Right ventricle myocardium superior (tissue), 1 donor: ENCODE results near the gene ADAM10. TPM values are rescaled to one million over a fixed set of nuclear protein-coding genes. Genes with fewer than 3 reads are reported as not detected.

Experiments used
- ATAC-seq: fragments of 200-7000 bp; cut with Tn5 transposase; one replicate; pipeline ENCODE4 v1.9.1; 2020; ENCODE audit warnings: mild to moderate bottlenecking; ENCODE audit not compliant: poor library complexity
- DNase-seq: peaks from one replicate; pipeline ENCODE4 v3.0.0-alpha.2; 2020
- intact Hi-C: fragments of 100-400 bp; cut with DNase I; formaldehyde crosslinking; loops from one replicate; pipeline ENCODE4 v1.11.2; 2022
- total RNA-seq: library from RNA; stranded (reverse); fragmentation: NEBNext Ultra II Directional; extraction: Animal tissue kit (Norgen Biotek cat#: 25700); gene quantifications from one replicate; pipeline ENCODE4 v1.2.1, GENCODE V29; 2021
- donor health status: DM: no; HTN: yes; CAD: no; lungs with severe emphysema.

The ADAM10 gene
- total RNA-seq, 1 donor from 2014 or later, result 69.7 TPM

DNA sequence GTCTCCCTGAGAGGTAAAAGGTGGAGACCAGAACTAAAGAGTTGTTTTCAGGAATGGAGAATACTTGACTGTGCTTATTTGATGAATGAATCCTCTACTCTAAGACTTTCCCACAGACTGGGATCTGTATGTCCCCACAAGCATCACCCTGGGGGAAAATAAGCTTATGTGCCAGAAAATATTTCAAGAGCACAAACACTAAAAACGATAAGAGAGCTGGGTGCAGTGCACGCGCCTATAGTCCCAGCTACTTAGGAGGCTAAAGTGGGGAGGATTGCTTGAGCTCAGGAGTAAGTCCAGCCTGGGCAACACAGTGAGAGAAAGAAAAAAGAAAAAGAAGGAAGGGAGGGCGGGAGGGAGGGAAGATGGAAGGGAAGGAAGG lies 150.7 kb downstream of the ADAM10 start:
- intact Hi-C loops, result no loop called here
- ATAC-seq (no peak), DNase-seq (no peak)

DNA sequence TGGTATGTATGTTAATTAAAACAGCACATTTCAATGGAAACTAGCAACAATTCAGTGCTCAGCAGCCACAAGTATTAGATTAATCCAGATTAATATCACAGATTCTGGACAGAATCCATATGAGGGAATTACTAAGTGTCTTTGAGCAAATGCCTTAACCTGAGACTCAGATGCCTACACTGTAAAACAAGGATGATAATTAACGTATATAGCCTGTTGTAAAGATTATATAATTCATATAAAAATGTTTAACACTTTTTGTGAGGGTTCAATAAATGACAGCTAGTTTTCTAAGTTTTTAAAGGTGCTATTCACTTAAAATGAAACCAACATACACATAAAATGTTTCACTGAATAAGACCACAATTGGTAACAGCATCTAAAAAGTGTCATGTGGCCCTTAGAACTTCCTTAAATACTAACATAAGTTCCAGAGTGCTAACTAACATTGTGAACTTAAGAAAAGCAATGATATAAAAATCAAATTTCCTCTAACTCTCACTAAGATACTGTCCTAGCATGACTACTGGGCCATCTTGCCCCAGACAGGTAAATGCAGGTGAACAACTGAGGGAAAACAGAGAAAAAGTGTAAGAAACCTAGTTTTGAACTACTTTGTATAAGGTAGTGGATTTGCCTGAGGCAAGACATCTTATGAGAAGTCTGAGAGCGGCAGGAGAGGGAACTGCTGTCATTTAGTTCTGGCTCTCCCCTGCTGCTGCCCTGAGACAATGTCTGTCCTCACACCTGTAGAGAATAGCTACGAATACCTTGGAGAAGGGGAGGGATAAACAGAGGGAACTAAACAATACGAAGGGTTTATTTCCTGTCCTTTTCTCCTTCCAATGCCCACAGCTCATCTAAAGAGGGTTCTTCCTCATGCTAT lies 151.3 kb downstream of the ADAM10 start:
- ATAC-seq (no peak), DNase-seq (no peak)
- intact Hi-C loops, result no loop called here

DNA sequence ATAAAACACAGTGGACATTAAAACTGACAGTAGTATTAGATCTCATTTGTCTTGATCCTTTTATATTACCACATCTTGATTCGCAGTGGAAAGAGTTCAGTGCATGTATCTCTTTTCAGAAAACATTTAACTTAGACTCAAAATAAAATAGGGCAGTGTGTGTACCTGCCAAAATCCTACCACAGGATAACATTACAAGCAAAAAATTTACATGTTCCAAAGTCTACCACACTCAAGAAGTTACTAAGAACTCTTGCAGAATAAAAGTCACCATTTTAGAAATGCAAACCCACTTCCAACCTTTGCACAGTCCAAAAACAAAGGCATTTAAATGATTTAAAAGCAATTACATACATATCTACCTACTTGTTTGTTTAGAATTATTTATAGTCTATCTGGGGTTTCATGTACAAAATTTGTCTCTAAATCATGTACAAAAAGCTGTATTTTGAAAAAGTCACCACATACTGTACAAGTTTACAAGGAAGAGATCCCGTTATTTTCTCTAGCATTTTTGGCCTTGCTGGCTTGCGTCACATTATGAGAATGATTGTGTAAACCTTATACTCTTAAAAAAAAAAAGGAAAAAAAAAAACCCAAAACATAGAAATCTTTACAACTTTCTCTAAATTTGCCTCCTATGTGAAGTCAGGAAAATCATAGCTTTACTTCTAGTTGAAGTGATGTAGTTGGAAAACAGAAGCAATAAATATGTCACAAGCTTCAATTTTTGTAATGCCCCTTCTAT lies 153.8 kb downstream of the ADAM10 start:
- intact Hi-C loops, result no loop called here
- ATAC-seq (no peak), DNase-seq (no peak)

GRCh38 chr15:58594898-58595297 lies 154.6 kb downstream of the ADAM10 start:
- intact Hi-C loops, result no loop called here
- ATAC-seq (no peak), DNase-seq (no peak)

DNA sequence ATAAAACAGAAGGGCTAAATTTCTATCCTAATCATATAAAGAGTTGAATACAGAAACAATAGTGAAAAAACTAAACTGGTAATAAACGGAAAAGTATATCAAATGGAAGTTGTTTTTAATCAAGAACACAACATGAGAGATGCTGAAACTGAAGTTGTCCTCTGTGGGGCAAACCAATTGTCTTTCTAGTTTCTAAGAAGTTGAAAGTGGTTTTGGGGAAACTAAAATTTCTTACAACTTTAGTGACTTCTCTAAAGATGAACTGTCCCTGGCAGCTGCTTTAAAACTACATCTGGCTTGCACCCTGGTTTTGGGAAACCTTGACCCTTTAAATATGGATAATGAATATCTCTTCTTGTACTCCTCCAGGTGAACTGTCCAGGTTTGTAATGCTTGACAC lies 155.6 kb downstream of the ADAM10 start:
- intact Hi-C loops, result no loop called here
- ATAC-seq (no peak), DNase-seq (no peak)

- no peak for ATAC-seq
- no peak for DNase-seq
- intact Hi-C loops, result no loop called here
Observed at GRCh38 chr15:58590926-58591325, 158.6 kb downstream of the ADAM10 start.

DNA sequence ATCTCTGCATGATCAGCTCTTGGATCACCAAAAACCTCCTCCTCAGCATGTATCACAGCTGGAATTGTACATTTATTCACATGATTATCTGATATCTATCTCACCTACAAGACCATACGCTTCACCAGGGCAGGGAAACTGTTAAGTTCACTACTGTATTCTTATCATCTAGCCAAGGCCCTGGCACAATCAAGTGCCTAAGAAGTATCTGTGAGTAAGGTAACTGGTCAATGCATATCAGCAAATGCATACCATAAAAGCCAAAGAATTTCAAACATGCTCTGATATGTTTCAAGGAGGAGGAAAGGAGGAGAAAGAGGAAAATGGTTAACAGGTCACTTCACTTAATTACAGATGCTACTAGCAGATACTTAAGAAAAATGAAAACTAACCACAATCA lies 159.3 kb downstream of the ADAM10 start:
- ATAC-seq, result no peak
- intact Hi-C loops, result no loop called here
- no peak for DNase-seq

DNA sequence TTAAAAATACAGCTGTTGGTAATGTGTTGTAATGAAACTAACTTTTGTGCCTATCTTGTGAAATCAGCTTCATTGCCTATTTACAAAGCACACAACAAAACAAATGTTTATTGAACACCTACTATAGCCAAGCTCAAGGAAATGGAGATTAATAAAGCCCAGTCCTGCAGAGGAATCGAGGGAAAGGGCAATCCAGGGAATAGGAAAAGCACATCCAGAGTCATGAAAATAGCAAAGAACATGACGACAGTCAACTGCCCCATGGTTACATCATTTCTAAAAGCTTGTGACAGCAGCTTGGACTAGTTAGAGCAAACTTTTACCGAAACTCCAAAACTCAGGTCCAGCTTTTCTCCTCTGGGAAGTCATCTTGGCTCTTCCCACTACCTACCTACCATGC lies 160.5 kb downstream of the ADAM10 start:
- intact Hi-C loops, result no loop called here
- ATAC-seq, result no peak

DNA sequence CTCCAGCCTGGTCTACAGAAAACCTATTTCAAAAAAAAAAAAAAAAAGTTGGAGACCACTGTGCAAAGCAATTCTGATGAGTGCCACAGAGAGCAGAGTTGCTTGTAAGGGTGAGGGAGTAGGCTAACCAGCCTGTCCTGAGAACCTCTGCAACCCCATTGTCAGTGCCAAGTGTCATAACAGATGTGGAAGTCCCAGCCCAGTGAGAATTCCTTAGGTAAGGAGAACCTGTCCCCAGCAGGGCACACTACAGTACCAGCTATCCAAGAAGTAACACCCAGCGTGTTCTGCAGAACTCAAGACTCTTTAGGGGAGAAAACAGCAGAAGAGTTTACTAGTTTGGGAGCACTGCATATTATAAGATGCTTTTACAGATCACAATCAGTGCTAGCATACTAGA lies 161.4 kb downstream of the ADAM10 start:
- ATAC-seq (peak; percentile 35), DNase-seq (no peak)
- intact Hi-C loops, result no loop called here

More for the DNA sequence above, 160.5 kb downstream of the ADAM10 start:
- no peak for DNase-seq

DNA sequence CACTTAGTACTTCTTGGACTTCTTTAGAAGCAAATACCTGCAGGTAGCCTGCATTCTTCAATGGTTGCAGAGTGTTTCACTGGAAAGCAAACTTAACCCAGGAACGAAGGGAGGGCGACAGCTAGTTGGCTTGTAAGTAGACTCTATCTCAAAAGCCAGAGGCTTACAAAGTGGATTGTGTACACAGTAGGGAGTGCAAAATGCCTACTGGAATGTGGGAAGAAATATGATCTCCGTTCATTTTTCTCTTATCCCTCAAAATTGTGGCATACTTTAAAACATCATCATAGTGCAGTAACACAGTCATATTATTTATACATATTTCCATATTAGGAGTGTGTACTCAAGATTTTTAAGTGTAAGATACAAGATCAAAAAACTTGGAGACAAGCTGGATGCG lies 162.0 kb downstream of the ADAM10 start:
- DNase-seq (no peak), ATAC-seq (no peak)
- intact Hi-C loops, result no loop called here

GRCh38 chr15:58585693-58586443 lies 163.6 kb downstream of the ADAM10 start:
- intact Hi-C loops, result no loop called here

GRCh38 chr15:58584789-58585461 lies 164.6 kb downstream of the ADAM10 start:
- intact Hi-C loops, result no loop called here
- DNase-seq (no peak), ATAC-seq (no peak)

More at GRCh38 chr15:58585693-58586443, 163.6 kb downstream of the ADAM10 start:
- ATAC-seq (no peak), DNase-seq (no peak)

GRCh38 chr15:58583171-58583908 lies 166.2 kb downstream of the ADAM10 start:
- ATAC-seq, result peak; percentile 52
- intact Hi-C loops, result no loop called here

GRCh38 chr15:58582160-58582559 lies 167.3 kb downstream of the ADAM10 start:
- intact Hi-C loops, result no loop called here
- ATAC-seq (peak; percentile 61), DNase-seq (no peak)

More at GRCh38 chr15:58583171-58583908, 166.2 kb downstream of the ADAM10 start:
- DNase-seq, result no peak

- intact Hi-C loops, result no loop called here
- no peak for ATAC-seq
- DNase-seq, result no peak
Observed at GRCh38 chr15:58576657-58577056, 172.8 kb downstream of the ADAM10 start.

- intact Hi-C loops, result no loop called here
- DNase-seq (no peak), ATAC-seq (no peak)
Observed at GRCh38 chr15:58575045-58575786, 174.3 kb downstream of the ADAM10 start.

DNA sequence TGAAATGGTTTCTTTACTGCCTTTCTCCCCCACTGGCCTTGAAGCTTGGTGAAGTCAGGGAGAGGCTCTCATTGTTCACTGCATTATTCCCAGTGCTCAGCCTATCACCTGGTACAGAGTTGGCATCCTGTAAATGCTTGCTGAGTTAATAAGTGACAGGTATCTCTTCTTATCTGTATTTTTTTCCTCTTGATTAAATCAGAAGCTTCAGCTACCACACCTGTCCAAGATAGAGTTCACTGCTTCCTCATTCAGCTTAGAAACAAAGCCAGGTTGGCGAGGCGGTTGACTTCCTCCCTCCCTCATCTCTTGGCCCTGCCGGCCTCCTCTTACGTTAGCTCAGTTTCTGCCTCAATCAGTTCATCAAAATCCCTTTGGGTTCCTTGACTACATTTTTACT lies 174.9 kb downstream of the ADAM10 start:
- intact Hi-C loops, result no loop called here
- ATAC-seq (no peak), DNase-seq (no peak)
